ENCODE results near the gene DEFB114.
"Not testable (repeated sequence)": the region's sequence is repeated elsewhere in the genome, so short reads cannot be mapped to it uniquely, and the experiment has no call there.

The DEFB114 gene

GRCh38 chr6:49964064-49964463, at the start of gene DEFB114:
Gene DEFB114 (minus strand): TSS chr6:49964164. CDS start chr6:49964105, 59 bp downstream.
- no peak for DNase-seq (ENCODE audit: low read depth)

- no peak for DNase-seq (ENCODE audit: low read depth)
Measured at GRCh38 chr6:50007819-50008218, 43.9 kb upstream of the DEFB114 start.

GRCh38 chr6:50003139-50003538, 39.2 kb upstream of the DEFB114 start:
- no peak for DNase-seq (ENCODE audit: low read depth)

GRCh38 chr6:49995278-49995677, 31.3 kb upstream of the DEFB114 start:
- no peak for DNase-seq (ENCODE audit: low read depth)

GRCh38 chr6:49988900-49989299, 24.9 kb upstream of the DEFB114 start:
- DNase-seq (ENCODE audit: low read depth): no peak

GRCh38 chr6:49987749-49988148, 23.8 kb upstream of the DEFB114 start:
- no peak for DNase-seq (ENCODE audit: low read depth)

- DNase-seq (ENCODE audit: low read depth): no peak
Measured at GRCh38 chr6:49986551-49986950, 22.6 kb upstream of the DEFB114 start.

GRCh38 chr6:49982046-49982445, 18.1 kb upstream of the DEFB114 start:
- DNase-seq (ENCODE audit: low read depth): no peak

GRCh38 chr6:49980898-49981297, 16.9 kb upstream of the DEFB114 start:
- DNase-seq (ENCODE audit: low read depth): no peak

- DNase-seq (ENCODE audit: low read depth): no peak
Measured at GRCh38 chr6:49979584-49979983, 15.6 kb upstream of the DEFB114 start.

- no peak for DNase-seq (ENCODE audit: low read depth)
Measured at GRCh38 chr6:49978332-49979226, 14.6 kb upstream of the DEFB114 start.

- no peak for DNase-seq (ENCODE audit: low read depth)
Measured at GRCh38 chr6:49969605-49970004, 5.6 kb upstream of the DEFB114 start, which contains the start of gene DEFB113. Gene DEFB113 (minus strand): TSS chr6:49969625. CDS start chr6:49969625, 0 bp downstream.

GRCh38 chr6:49966823-49967222, 2.9 kb upstream of the DEFB114 start:
- no peak for DNase-seq (ENCODE audit: low read depth)

- no peak for DNase-seq (ENCODE audit: low read depth)
Measured at GRCh38 chr6:49966334-49966733, 2.4 kb upstream of the DEFB114 start.

GRCh38 chr6:49958180-49958579, 5.8 kb downstream of the DEFB114 start:
- DNase-seq (ENCODE audit: low read depth): no peak

- DNase-seq (ENCODE audit: low read depth): no peak
Measured at GRCh38 chr6:49955847-49956246, 8.1 kb downstream of the DEFB114 start.

GRCh38 chr6:49951926-49952325, 12.0 kb downstream of the DEFB114 start:
- no peak for DNase-seq (ENCODE audit: low read depth)

- no peak for DNase-seq (ENCODE audit: low read depth)
Measured at GRCh38 chr6:49950415-49950751, 13.6 kb downstream of the DEFB114 start.

- DNase-seq (ENCODE audit: low read depth): no peak
Measured at GRCh38 chr6:49949062-49949461, 14.9 kb downstream of the DEFB114 start.

GRCh38 chr6:49946835-49947234, 17.1 kb downstream of the DEFB114 start:
- no peak for DNase-seq (ENCODE audit: low read depth)

GRCh38 chr6:49944068-49944467, 19.9 kb downstream of the DEFB114 start:
- DNase-seq (ENCODE audit: low read depth): not testable (repeated sequence)

- no peak for DNase-seq (ENCODE audit: low read depth)
Measured at GRCh38 chr6:49939993-49940498, 23.9 kb downstream of the DEFB114 start.

GRCh38 chr6:49937811-49938210, 26.2 kb downstream of the DEFB114 start:
- no peak for DNase-seq (ENCODE audit: low read depth)

GRCh38 chr6:49937017-49937416, 26.9 kb downstream of the DEFB114 start:
- no peak for DNase-seq (ENCODE audit: low read depth)
